Measurements from ENCODE around the gene MINPP1. TPM values are rescaled to one million over a fixed set of nuclear protein-coding genes. Genes with fewer than 3 reads are reported as not detected.
"Not testable (repeated sequence)": the region's sequence is repeated elsewhere in the genome, so short reads cannot be mapped to it uniquely, and the experiment has no call there.

Gene MINPP1
- total RNA-seq, 1 donor from 2014 or later: 31.5 TPM

- H3K4me1 Mint-ChIP-seq (ENCODE audit: low read depth): peaks cover 18% of the 10 kb centered on the region
- no peak overlapping the region for H3K4me3 Mint-ChIP-seq (ENCODE audit: low read depth)
- H3K27me3 Mint-ChIP-seq: no peaks in the 10 kb centered on the region
Observed at GRCh38 chr10:87590705-87591588, 86.3 kb downstream of the MINPP1 start.

GRCh38 chr10:87591589-87591886, 86.8 kb downstream of the MINPP1 start:
- no peak for DNase-seq (ENCODE audit: low spot score, unreplicated experiment)
- no peak for TF ChIP-seq CTCF (IDR thresholded peaks at IDR 0.05; ENCODE audit: unreplicated experiment)
- peaks cover 4% of the 10 kb centered on the region for H3K9me3 Mint-ChIP-seq (ENCODE audit: low read depth)
- H3K36me3 Mint-ChIP-seq (ENCODE audit: insufficient read depth): no peaks in the 10 kb centered on the region
- no peaks in the 10 kb centered on the region for H3K27me3 Mint-ChIP-seq
- H3K4me1 Mint-ChIP-seq (ENCODE audit: low read depth): peaks cover 12% of the 10 kb centered on the region
- no peak overlapping the region for H3K4me3 Mint-ChIP-seq (ENCODE audit: low read depth)
- H3K27ac Mint-ChIP-seq: no peak overlapping the region

More at GRCh38 chr10:87590705-87591588, 86.3 kb downstream of the MINPP1 start:
- Mint-ChIP-seq H3K36me3 (ENCODE audit: insufficient read depth) (no peaks in the 10 kb centered on the region), H3K27ac (no peak overlapping the region), H3K9me3 (ENCODE audit: low read depth) (peaks cover 7% of the 10 kb centered on the region)
- DNase-seq (ENCODE audit: low spot score, unreplicated experiment): no peak
- TF ChIP-seq CTCF (IDR thresholded peaks at IDR 0.05; ENCODE audit: unreplicated experiment): no peak

GRCh38 chr10:87592920-87593319, 88.2 kb downstream of the MINPP1 start:
- H3K4me1 Mint-ChIP-seq (ENCODE audit: low read depth); H3K9me3 Mint-ChIP-seq (ENCODE audit: low read depth); H3K27ac Mint-ChIP-seq; H3K4me3 Mint-ChIP-seq (ENCODE audit: low read depth); H3K27me3 Mint-ChIP-seq; DNase-seq (ENCODE audit: low spot score, unreplicated experiment); H3K36me3 Mint-ChIP-seq (ENCODE audit: insufficient read depth): not testable (repeated sequence)

- Mint-ChIP-seq H3K4me1 (ENCODE audit: low read depth) (peaks cover 10% of the 10 kb centered on the region), H3K36me3 (ENCODE audit: insufficient read depth) (no peaks in the 10 kb centered on the region), H3K27me3 (no peaks in the 10 kb centered on the region), H3K4me3 (ENCODE audit: low read depth) (no peak overlapping the region), H3K27ac (no peak overlapping the region), H3K9me3 (ENCODE audit: low read depth) (no peaks in the 10 kb centered on the region)
- TF ChIP-seq CTCF (IDR thresholded peaks at IDR 0.05; ENCODE audit: unreplicated experiment): no peak
- no peak for DNase-seq (ENCODE audit: low spot score, unreplicated experiment)
Observed at GRCh38 chr10:87593702-87594101, 89.0 kb downstream of the MINPP1 start.

GRCh38 chr10:87594181-87594580, 89.5 kb downstream of the MINPP1 start:
- no peak overlapping the region for H3K27ac Mint-ChIP-seq

More at GRCh38 chr10:87594181-87594580, 89.5 kb downstream of the MINPP1 start:
- no peak for TF ChIP-seq CTCF (IDR thresholded peaks at IDR 0.05; ENCODE audit: unreplicated experiment)
- H3K9me3 Mint-ChIP-seq (ENCODE audit: low read depth): no peaks in the 10 kb centered on the region
- H3K4me1 Mint-ChIP-seq (ENCODE audit: low read depth): peaks cover 10% of the 10 kb centered on the region
- H3K27me3 Mint-ChIP-seq: no peaks in the 10 kb centered on the region
- no peaks in the 10 kb centered on the region for H3K36me3 Mint-ChIP-seq (ENCODE audit: insufficient read depth)
- H3K4me3 Mint-ChIP-seq (ENCODE audit: low read depth): no peak overlapping the region
- DNase-seq (ENCODE audit: low spot score, unreplicated experiment): no peak

Measured in progenitor cell of endocrine pancreas (in vitro differentiated cells).